ENCODE measurements around the gene P3H1. TPM values are rescaled to one million over a fixed set of nuclear protein-coding genes. Genes with fewer than 3 reads are reported as not detected.

Gene P3H1
- total and polyA plus RNA-seq, 2 experiments from 2014 or later: 51.1 to 75.1 TPM

DNA sequence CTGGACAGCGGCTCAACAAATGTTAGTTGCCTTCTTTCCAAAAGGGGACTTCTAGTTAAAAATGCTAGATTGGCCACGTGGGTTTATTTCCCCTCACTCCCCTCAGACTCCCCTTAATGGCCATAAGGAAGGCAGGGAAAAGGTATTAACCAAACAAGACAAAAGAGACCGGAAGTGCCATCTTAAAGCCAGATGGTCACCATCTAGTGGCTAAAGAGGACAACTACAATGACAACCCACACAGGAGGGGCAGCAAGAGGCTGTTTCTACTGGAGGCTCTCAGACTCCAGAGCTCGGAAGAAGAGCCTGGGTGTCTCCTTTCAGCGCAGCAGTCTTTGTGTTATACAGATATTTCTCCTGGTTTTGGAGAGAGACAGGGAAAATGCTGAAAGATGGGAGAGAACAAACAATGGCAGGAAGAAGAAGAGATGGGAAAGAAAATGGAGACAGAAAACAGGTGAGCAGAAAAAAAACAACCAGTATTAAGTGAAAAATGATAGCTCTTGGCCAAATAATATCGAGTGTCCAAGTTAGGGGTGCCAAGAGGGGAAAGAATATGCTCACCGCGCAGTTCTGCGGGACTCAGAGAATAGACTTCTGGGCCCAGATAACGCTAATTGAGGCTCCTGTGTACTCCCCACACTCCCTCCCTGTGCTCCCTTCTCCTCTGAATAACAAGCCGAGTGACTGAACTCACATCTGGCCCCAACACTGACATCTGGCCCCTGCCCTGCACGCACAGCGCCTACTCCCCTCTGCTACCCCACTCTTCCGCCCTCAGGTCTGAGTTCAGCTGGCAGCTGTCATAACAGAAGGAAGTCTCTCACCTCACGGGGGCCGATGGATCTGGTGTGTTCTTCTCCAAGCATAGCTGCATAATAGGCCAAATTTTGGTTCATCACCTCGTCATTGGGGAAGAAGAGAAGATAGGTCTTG, 9.6 kb downstream of the P3H1 start:
- no peak overlapping the region for H3K27ac ChIP-seq (ENCODE audit: low read depth)
- Mint-ChIP-seq H3K4me1 (peaks cover 2% of the 10 kb centered on the region), H3K27ac (no peak overlapping the region), H3K4me3 (no peak overlapping the region), H3K36me3 (ENCODE audit: low read depth) (peaks cover 69% of the 10 kb centered on the region), H3K27me3 (ENCODE audit: insufficient read depth, low read depth, poor library complexity) (peaks cover 5% of the 10 kb centered on the region), H3K9me3 (peaks cover 3% of the 10 kb centered on the region; the same call in 2 of the 3 replicates)
- DNase-seq (ENCODE audit: low spot score) (peak; percentile 91), ATAC-seq (peak; percentile 85)
- no peaks in the 10 kb centered on the region for H3K4me1 ChIP-seq (ENCODE audit: insufficient read depth)
- peaks cover 56% of the 10 kb centered on the region for H3K36me3 ChIP-seq (ENCODE audit: insufficient read depth)
- H3K4me3 ChIP-seq: no peak overlapping the region
- no peak overlapping the region for H3K4me2 ChIP-seq
- no peak overlapping the region for H2AFZ ChIP-seq
- H3K27me3 ChIP-seq (ENCODE audit: insufficient read depth): no peaks in the 10 kb centered on the region
- no peaks in the 10 kb centered on the region; the same call in 1 of the 2 replicates for H3K79me2 ChIP-seq (replicated peaks; ENCODE audit: insufficient read depth)
- H3F3A ChIP-seq (replicated peaks; ENCODE audit: low read depth): 0 out of 2 replicates have a peak, but pooled peaks cover 6% of the 10 kb centered on the region
- no peaks in the 10 kb centered on the region; the same call in 1 of the 2 replicates for H3K9me2 ChIP-seq (ENCODE audit: insufficient read depth)
- H4K20me1 ChIP-seq (replicated peaks; ENCODE audit: insufficient read depth): no peaks in the 10 kb centered on the region; the same call in 1 of the 2 replicates
- TF ChIP-seq, protein P1, sequence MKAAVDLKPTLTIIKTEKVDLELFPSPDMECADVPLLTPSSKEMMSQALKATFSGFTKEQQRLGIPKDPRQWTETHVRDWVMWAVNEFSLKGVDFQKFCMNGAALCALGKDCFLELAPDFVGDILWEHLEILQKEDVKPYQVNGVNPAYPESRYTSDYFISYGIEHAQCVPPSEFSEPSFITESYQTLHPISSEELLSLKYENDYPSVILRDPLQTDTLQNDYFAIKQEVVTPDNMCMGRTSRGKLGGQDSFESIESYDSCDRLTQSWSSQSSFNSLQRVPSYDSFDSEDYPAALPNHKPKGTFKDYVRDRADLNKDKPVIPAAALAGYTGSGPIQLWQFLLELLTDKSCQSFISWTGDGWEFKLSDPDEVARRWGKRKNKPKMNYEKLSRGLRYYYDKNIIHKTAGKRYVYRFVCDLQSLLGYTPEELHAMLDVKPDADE (IDR thresholded peaks at IDR 0.05): no peak
- TF ChIP-seq NANOG (IDR thresholded peaks at IDR 0.05; ENCODE audit: borderline replicate concordance) (no peak), ZNF462 (CRISPR knock-in tag; IDR thresholded peaks at IDR 0.05) (no peak), CTCF (conservative IDR thresholded peaks at IDR 0.05; ENCODE audit: low read depth in 2 of 2) (peak; percentile 66 to 74), JUNB (IDR thresholded peaks at IDR 0.05; ENCODE audit: unreplicated experiment) (no peak), ZNF114 (CRISPR knock-in tag; IDR thresholded peaks at IDR 0.05) (no peak), POLR2AphosphoS5 (IDR thresholded peaks at IDR 0.05; ENCODE audit: low read depth) (no peak)
- TF ChIP-seq, protein P2, sequence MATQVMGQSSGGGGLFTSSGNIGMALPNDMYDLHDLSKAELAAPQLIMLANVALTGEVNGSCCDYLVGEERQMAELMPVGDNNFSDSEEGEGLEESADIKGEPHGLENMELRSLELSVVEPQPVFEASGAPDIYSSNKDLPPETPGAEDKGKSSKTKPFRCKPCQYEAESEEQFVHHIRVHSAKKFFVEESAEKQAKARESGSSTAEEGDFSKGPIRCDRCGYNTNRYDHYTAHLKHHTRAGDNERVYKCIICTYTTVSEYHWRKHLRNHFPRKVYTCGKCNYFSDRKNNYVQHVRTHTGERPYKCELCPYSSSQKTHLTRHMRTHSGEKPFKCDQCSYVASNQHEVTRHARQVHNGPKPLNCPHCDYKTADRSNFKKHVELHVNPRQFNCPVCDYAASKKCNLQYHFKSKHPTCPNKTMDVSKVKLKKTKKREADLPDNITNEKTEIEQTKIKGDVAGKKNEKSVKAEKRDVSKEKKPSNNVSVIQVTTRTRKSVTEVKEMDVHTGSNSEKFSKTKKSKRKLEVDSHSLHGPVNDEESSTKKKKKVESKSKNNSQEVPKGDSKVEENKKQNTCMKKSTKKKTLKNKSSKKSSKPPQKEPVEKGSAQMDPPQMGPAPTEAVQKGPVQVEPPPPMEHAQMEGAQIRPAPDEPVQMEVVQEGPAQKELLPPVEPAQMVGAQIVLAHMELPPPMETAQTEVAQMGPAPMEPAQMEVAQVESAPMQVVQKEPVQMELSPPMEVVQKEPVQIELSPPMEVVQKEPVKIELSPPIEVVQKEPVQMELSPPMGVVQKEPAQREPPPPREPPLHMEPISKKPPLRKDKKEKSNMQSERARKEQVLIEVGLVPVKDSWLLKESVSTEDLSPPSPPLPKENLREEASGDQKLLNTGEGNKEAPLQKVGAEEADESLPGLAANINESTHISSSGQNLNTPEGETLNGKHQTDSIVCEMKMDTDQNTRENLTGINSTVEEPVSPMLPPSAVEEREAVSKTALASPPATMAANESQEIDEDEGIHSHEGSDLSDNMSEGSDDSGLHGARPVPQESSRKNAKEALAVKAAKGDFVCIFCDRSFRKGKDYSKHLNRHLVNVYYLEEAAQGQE (IDR thresholded peaks at IDR 0.05; ENCODE audit: unreplicated experiment): no peak
